ENCODE data around the gene PTK7.

- TF ChIP-seq POLR2A (IDR thresholded peaks at IDR 0.05) (no peak), CTCF (IDR thresholded peaks at IDR 0.05) (no peak)
These were observed 68.8 kb downstream of the PTK7 start for GRCh38 chr6:43144879-43145278.

Data from Peyer's patch (tissue), 4 donors.